H1 (cell line): ENCODE data around the gene USP13.

Source experiments
- CTCF ChIP-seq, 3 experiments: IDR thresholded peaks; 1 replicate in 2 of 3; 2 replicates in 1 of 3; pipeline versions ENCODE4 v1.5.1 to v1.6.1; 2011; ENCODE audit warnings: low read length in 3 of 3, mild to moderate bottlenecking in 3 of 3, inconsistent platforms in 2 of 3, low read depth in 1 of 3, moderate library complexity in 1 of 3; ENCODE audit not compliant: insufficient read depth in 1 of 3; ENCODE audit errors: control extremely low read depth in 1 of 3
- EGR1 ChIP-seq: IDR thresholded peaks from 2 replicates; pipeline ENCODE4 v1.6.1; 2011; ENCODE audit warnings: low read depth, low read length, borderline replicate concordance
- EP300 ChIP-seq, 2 experiments: IDR thresholded peaks; 1 replicate in 1 of 2; 2 replicates in 1 of 2; pipeline ENCODE4 v1.6.1; 2011 to 2012; ENCODE audit warnings: low read depth in 2 of 2, low read length in 2 of 2, mild to moderate bottlenecking in 2 of 2, borderline replicate concordance in 1 of 2, inconsistent platforms in 1 of 2, moderate library complexity in 1 of 2
- EZH2 ChIP-seq: fragments of 200-600 bp; sonication (generic); IDR thresholded peaks from 2 replicates; pipeline ENCODE4 v1.7.1; 2012; ENCODE audit warnings: low read depth, mild to moderate bottlenecking, moderate library complexity, low read length, inconsistent platforms; ENCODE audit not compliant: severe bottlenecking
- MAFK ChIP-seq: IDR thresholded peaks from 2 replicates; pipeline ENCODE4 v1.6.1; 2012; ENCODE audit warnings: low read depth, mild to moderate bottlenecking, improper control_type of control experiment, low read length
- POLR2A ChIP-seq, 2 experiments: IDR thresholded peaks; 1 replicate in 1 of 2; 2 replicates in 1 of 2; pipeline ENCODE4 v1.6.1; 2011; ENCODE audit warnings: low read depth in 2 of 2, low read length in 2 of 2, mild to moderate bottlenecking in 2 of 2; ENCODE audit errors: control extremely low read depth in 1 of 2
- SP1 ChIP-seq: IDR thresholded peaks from 2 replicates; pipeline ENCODE4 v1.6.1; 2011; ENCODE audit warnings: low read depth, low read length

- TF ChIP-seq CTCF (IDR thresholded peaks at IDR 0.05; ENCODE audit: control extremely low read depth in 1 of 3, insufficient read depth in 1 of 3, low read depth in 1 of 3, low read length in 3 of 3) (no peak), MAFK (no peak), EP300 (IDR thresholded peaks at IDR 0.05; ENCODE audit: borderline replicate concordance in 1 of 2, low read depth in 2 of 2, low read length in 2 of 2) (no peak), EGR1 (no peak), EZH2 (no peak), POLR2A (IDR thresholded peaks at IDR 0.05; ENCODE audit: control extremely low read depth in 1 of 2, low read depth in 2 of 2, low read length in 2 of 2) (no peak), SP1 (no peak)
Observed at GRCh38 chr3:179801856-179802255, 149.0 kb downstream of the USP13 start.
